Stimulated activated CD8-positive, alpha-beta memory T cell treated with anti-CD3 and anti-CD28 coated beads, Interleukin-12 subunit alpha, Interleukin-12 subunit beta, amount 100 ng/mL, for 4 hours (primary cell): ENCODE results near the gene TPST2.

Experiments
- DNase-seq: peaks from one replicate; pipeline ENCODE4 v3.0.0-alpha.2; 2020; ENCODE audit warnings: low read depth

TPST2 gene

DNA sequence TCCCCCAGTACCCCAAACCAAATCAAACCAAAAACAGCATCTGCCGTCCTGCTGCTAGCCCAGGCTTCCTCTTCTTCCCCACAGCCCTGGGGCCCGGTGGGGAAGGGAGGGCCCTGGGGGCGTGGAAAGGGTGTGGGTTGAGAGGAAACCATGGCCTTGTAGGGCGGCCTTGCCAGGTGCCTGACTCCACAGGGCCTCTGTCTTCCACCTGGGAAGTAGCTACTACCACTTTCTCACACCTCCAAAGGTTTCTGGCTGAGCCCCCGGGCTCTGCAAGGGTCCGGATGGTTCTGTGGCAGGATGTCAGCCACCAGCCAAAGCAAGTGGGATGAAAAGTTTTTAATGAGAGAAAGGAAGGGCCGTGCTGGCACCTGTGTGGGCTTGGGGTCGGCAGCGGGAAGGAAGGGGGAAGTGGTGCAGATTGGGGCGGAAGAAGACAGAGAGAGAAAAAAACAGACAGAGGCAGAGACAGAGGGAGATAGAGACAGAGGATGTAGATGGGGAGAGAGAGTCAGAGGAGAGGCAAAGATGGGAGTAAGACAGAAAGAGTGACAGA is 10.5 kb downstream of the TPST2 start:
- no peak for DNase-seq

DNA sequence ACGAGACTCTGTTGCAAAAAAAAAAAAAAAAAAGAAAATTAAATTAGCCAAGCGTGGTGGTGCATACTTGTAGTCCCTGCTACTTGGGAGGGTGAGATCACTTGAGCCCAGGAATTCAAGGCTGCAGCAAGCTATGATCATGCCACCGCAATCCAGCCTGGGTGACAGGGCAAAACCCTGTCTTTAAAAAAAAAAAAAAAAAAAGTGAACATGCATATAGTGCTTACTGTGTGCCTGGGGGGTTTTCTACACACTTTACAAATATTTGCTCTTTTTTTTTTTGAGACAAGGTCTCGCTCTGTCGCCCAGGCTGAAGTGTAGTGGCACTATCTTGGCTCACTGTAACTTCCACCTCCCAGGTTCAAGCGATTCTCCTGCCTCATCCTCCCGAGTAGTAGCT is 12.9 kb downstream of the TPST2 start:
- DNase-seq: no peak

DNA sequence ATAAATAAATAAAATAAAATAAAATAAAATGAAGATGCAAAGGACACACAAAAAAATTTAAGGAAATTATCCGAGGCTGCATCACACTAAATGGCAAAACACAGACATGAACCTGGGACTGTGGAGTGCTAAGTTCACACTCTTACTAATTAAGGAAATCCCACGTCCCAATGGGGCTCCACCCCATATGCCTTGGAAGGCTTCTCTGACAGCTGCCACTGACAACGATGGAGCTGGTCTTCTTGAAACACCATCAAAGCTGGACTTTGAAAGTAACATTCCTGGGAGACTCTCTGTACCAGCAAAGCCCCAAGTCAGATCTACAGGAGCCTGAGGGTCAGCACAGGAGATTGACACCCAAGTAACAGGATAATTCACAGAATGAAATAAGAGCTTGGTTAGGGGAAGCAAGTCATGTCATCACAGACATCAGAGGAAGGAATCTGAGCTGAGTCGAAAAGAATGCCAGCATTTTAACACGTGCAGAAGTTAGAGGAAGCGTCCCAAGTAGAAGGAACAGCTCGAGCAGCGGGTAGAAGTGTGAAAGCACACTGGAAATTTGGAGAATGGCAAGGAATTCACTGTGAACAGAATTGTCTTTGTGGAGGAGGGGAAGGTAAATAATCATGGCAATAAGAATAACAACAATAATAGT is 13.8 kb downstream of the TPST2 start:
- no peak for DNase-seq

DNA sequence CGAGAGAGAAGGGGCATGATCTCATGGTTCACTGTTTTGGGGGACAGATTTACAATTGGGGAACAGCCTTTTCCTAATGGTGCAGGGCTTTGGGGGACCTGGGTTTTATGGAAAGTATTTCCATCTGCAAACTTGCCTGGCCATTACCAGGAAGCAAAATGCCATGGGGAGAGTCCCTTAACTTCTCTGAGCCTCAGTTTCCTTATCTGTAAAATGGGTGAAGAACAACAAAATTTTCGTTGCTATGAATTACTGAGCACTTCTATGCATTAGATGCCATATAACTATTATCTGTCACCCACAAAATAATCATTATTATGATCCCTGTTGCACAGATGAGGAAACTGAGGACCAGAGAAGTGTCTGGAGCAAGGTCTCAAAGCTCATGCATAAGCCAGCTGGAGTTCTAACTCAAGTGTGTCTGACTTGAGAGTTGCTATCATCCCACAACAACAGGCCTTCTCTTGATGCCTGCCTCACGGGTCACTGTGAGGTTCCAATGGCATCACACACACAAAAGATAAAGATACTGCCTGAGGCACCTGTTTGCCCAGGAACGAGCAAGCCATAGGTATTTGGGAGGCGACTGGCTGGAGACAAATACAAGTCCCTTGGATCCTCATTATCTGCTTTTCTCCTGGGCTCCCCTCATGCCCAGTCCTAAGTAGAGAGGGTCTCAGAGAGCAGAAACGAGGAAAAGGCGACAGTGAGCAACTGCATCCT is 15.8 kb downstream of the TPST2 start:
- no peak for DNase-seq

DNA sequence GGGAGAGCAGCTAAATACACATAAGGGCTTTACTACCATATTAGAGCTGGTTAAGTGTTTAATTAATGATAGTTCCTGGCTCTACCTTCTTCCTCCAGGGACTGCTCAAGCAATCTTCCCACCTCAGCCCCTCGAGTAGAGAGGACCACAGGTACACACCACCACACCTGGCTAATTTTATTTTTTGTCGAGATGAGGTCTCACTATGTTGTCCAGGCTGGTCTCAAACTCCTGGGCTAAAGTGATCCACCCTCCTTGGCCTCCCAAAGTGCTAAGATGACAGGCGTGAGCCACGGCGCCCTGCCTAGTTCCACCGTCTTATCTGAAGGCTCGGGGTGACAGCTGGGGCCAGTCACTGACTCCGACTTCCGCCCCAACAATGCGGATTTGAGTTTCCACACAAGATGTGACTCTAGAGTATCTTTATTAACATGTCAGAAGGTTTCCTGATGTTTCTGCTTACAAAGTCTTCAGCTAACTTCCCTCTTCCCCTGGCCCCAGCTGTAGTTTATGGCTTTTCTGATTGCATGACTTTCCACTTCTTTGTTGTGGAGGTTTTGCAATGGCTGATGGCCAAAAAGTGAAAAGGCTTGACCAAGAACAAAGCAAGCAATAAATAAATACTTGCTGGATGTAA is 16.8 kb downstream of the TPST2 start:
- DNase-seq: no peak

DNA sequence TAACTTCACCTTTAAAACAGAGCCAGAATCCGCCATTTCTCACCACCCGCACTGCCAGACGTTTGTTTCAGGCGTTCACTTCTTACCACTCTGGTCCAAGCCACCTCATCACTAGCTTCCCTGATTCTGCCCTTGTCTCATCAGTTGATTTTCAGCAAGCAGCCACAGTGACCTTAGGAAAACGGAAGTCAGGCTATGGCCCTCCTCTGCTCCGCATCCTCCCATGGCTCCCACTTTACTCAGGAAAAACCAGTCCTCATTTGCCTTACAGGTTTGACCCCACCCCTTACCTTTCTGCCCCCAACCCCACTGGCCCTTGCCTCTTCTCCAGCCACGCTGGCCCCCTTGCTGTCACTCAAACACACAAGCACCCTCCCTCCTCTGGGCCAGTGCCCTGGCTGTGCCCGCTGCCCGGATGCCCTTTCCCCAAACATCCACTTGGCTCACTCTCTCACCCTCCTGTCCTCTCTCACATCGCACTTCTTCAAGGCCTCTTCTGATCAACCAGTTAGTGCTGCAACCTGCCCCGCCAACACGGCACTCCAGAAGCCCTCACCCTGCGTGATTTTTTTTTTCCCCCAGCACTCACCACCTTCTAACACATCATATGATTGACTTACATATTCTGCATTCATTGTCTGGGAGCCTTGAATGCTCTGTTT is 18.9 kb downstream of the TPST2 start:
- no peak for DNase-seq

DNA sequence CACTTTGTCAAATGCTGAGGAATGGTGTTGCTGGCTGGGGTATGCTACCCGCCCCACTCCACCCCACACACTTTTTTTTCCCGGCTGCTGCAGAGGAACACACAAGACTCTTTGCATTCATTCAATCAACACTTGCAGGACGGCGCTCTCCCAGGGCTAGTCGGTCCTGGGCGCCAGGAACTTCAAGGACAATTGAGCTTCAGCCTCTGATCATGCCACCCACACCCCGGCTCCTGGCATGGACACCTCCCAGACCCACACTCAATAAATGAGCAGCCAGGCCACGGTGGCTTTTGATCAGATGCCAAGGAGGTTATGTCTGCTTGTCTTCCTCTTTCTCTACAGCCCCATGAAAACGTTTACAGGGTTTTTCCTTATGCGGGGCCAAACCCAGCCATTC is 19.8 kb downstream of the TPST2 start:
- no peak for DNase-seq

DNA sequence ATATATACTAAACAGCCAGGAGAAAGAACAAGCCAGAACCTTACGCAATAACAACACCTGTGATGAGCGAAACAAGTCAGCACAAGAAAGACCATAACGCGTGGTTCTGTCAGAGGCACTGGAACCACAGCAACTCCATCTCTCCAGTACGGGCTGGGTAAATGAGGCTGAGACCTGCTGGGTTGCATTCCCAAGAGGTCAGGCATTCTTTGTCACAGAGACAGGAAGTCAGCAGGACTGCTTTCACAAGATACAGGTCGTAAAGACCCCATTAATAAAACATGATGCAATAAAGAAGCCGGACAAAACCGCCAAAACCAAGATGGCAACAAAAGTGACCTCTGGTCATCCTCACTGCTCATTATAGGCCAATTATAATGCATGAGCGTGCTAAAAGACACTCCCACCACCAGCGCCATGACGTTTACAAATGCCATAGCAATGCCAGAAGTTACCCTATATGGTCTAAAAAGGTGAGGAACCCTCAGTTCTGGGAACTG is 21.7 kb downstream of the TPST2 start:
- no peak for DNase-seq

DNA sequence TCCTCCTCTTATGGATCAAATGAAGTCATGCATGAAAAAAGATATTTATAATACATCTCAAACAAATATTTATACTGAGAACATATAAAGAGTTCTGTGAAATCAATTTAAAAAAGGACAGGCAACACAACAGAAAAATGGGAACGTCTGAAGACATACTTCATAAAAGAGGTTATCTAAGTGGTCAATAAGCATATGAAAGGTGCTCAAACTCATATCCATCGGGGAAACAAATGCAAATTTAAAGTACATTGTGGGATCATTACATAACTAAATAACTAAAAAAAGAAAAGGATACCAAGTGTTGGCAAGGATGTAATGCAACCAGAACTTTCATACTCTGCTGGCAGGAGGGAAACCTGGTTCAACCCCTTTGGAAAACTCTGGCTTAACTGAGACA is 22.3 kb downstream of the TPST2 start:
- DNase-seq: no peak

DNA sequence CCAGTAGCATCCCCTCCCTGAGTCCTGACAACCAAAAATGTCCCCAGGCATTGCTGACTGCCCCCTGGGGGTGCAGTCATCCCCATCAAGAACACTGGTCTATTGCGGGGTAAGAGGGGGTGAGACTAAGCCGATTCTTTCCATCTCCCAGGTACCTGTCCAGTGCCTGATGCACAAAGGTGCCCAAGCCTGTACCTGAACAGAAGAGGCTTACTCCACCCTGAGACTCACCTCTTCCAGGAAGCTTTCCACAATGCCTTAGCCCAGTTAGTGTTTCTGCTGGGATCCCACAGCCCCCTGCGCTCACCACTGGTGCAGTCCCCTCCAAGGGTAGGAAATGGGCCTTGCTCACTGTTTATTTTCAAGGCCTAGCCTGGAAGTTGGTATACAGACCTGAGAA is 22.9 kb downstream of the TPST2 start:
- no peak for DNase-seq

DNA sequence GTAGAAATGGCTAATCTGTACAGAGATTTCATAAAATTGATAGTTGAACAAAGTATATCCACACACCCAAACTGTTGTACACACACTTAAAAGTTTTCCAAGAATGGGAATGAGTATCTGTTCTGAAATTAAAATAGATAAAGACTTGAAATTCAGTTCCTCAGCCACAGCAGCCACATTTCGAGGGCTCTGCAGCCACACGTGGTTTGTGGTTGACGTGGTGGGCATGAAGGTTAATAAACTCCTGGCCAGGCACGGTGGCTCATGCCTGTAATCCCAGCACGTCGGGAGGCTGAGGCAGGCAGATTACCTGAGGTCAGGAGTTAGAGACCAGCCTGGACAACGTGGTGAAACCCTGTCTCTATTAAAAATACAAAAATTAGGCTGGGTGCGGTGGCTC is 24.0 kb downstream of the TPST2 start:
- DNase-seq: no peak

DNA sequence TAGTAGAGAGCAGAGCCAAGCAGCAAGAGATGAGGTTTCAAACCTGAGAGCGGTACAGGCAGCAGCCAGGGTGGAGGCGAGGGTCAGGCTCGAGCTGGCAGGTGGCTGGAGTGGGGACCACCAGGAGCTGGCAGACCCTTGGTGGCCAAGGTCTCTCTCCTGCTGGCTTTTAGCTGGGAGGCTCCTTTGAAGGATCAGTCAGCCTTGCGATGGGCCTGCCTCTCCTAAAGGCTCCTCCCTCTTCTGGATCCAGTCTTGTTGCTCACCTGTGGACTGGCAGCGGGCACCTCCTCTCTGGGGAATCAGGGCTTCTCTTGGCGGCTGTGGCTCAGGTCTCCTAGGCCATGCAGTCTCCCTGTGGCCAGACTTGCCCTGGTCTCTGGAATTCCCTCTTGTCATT is 24.8 kb downstream of the TPST2 start:
- no peak for DNase-seq

DNA sequence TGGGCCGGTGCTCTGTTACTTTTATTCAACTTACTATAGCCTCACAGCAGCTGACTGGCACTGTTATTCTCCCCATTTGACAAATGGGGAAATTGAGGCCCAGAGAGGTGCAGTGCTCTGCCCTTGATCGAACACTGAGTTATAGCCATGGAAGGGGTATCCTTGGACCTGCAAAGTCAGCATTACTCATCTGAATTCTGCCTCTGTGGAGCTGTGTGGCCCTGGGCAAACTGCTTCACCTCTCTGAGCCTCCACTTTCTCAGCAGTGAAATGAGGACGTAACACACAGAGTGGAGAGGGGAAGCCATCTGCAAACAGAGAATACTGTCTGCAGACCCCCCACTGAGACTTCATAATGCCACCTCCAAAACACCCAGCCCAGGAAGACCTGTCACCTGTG is 25.3 kb downstream of the TPST2 start:
- no peak for DNase-seq

DNA sequence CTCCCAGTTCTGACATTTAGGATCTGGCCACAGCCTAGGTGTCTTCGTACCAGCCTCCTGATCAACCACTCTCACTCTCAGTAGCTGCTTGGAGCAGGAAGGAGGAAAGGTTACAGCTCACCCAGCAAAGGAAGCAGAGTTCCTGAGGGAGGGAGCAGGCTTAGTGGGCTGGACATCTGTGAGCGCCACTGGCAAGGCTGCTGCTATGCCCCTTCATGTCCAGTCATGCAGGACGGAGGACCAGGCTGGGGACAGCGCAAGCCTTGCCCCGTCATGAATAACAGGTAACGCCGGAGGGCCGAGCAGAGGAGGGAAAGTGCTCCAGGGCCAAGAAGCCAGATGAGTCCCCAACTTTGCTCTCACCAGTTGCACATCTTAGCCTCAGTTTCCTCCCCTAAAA is 25.8 kb downstream of the TPST2 start:
- no peak for DNase-seq

DNA sequence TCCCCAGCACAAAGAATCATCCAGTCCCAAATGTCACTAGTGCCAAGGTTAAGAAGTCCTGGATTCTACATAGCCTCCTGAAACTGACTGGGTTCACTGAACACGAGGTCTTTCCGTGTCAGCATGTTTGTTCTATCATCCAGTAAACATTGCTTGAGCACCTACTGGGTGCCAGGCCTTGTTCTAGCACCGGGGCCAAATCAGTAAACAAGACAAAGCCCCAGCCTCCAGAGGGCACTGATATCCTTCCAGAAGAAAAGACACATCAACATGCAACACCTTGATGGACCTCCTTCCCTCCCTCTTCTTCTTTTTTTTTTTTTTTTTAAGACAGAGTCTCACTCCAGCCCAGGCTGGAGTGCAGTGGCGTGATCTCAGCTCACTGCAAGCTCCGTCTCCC is 26.9 kb downstream of the TPST2 start:
- DNase-seq: no peak

DNA sequence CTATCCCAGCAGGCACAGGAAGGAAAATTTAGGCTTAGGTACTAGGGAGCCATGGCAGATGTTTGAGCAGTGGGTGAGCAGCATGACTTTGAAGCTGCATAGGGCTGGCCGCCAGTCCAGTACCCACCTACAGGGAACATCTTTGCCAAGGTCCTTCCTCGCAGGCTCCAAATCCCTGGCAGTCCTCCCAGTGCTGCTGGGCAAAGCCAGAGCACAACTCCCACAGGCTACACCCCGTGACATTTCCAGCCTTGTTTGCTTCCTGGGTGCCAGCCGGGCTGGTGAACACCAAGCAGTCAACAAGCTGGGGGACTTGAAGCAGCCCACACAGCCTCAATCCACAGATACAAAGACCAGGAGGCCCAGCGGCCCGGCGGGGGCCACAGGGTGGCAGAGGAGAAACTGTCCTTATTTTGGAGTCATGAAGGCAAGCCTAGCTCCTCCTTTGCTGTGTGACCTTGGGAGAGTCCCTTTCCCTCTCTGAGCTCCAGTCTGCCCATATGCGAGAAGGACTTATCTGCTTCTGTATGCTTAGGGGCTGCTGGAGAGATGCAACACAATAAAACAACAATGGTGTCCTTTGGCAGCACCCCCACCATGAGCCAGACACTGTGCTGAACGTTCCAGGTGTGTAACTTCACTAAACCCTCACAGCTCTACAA is 28.0 kb downstream of the TPST2 start:
- DNase-seq: no peak

DNA sequence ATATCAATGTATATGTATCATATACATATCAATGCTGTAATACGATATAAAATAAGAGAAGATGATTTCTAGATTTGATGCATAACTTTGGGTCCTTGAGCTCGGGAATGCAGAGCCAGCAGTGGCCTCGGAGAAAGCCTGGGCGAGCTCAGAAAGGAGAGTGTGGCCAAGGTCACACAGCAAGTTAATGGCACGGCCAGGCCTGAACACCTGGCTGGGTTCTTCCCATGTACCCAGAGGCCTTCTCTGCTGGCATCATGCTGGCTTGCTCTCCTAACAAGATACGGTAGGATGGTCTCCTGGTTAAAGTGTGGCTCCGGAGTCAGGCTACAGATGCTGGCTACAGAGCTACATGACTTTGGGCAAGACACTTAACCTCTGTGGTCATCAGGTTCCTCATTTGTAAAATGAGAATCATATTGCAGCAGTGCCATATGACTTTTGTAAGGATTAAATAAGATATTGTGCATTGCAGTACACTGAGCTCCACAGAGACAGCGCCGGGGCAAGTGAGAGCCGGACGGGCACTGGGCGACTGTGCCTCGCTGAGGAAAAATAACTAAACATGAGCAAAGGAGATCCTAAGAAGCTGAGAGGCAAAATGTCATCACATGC is 29.9 kb downstream of the TPST2 start:
- DNase-seq: no peak

DNA sequence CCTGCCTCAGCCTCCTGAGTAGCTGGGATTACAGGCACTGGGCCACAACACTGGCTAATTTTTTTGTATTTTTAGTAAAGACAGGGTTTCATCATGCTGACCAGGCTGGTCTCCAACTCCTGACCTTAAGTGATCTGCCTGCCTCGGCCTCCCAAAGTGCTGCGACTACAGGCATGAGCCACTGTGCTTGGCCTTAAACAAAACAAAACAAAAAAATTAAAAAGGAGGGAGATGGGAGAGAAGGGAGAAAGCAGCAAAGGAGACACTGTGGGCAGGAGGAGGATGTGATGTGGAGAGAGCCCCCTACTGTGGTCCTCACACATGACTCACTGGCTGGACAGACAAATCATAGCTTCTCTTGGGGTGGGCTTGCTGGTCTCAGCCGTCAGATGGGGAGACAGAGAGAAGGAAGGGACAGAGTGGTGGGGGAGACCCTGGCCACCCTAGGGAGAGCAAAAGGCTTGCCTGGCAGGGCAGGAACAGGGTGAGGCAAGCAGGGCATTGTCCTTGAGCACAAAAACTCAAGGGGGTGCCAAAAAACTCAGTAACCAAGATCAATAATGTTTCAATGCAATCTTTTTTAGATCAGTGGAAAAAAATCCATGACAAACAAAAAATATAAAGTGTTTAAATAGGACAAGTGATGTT is 31.6 kb downstream of the TPST2 start:
- no peak for DNase-seq

DNA sequence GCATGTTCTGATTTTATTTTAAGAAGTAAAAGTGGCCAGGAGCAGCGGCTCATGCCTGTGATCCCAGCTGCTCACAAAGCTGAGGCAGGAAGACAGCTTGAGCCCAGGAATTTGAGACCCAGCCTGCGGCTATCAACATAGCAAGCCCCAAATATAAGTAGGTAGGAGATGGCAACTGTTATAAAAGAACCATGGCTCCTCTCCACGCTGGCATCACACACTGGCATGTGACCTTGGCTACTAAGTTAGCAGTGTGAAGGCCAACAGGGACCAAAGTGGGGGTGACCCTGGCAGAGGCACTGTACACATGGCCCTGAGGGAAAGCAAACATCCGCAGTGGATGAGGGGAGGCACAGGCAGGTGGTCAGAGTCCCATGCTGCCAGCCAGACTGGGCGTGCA is 33.0 kb downstream of the TPST2 start:
- DNase-seq: no peak

DNA sequence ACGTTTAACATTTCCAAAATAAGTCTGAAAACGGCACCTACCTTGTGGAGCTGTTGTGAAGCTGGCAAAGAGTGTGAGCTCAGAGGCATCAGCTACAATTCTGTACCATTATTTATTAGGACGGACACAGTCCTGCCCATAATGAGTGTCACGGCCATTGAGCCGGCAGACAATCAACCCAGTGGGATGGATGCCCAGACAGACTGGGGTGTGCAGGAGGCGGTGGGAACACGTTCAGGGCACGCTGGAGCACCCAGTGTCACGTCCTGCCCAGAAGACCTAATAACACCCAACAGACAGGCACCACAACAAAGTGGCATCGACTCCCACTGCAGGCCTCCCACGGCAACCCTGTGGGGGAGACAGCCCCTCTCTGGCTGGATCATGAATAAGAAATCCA is 34.5 kb downstream of the TPST2 start:
- no peak for DNase-seq

DNA sequence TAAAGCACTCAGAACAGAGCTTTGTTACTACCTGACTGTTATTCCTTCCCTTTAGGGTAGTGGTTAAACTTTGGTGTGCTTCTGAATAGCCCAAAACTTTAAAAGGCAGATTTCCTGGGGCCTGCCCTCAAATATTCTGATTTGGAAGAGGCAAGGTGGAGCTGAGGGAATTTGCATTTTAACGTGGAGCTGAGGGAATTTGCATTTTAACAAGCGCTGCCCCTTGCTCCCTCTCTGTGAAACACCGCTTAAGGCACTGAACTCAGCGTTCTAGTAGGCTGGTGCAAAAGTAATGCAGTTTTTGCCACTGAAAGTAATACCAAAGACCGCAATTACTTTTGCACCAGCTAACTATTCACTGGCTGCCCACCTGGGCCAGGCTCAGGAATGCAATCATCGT is 35.0 kb downstream of the TPST2 start:
- no peak for DNase-seq
